CD4-positive, alpha-beta T cell treated with Interleukin-17A for 4 hours (primary cell): ENCODE measurements around the gene EMP1.

Source experiments
- DNase-seq: peaks from one replicate; pipeline ENCODE4 v3.0.0-alpha.2; 2020; ENCODE audit warnings: mixed read lengths

EMP1 gene

DNA sequence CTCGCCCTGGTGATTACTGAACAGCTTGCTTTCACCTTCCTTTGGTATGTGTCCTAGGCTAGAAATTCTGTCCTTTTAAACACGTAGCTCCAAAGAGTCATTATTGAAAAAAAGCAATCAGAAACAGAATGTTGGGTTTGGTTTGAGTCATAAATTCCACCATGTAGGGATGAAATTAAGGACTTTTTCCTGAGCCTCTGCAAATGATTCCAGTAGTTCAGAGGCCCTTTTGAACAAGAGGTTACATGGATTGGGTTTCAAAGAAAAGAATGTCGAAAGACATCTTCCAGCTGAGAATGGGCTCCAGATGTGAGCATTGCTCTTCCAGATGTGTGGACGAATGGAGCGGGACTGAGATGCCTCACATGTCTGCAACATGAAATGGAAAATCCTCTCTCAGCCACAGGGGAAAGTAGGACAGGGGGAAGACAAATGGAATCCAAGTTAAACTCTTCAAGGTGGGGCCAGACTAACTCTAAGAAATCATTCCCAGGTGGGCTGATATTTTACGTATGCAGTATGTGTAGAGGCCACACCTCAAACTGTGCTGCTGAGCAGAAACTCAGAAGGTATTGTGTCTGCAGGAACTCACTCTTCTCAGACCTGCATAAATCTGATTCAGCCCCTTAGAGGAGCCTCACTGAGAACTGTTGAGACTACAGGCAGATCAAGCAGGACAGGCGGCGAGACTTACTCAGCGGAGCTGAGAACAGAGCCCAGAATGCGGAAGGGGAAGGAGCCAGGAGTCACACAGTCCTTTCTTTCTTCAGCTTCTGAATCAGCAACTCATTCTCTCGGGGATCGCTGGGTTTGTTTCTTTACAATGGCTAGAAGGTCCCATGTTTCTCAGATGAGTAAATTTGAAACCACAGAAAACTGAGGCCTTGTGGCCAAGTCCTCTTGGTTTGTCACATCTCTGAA lies 23.3 kb upstream of the EMP1 start:
- DNase-seq = peak; percentile 45

DNA sequence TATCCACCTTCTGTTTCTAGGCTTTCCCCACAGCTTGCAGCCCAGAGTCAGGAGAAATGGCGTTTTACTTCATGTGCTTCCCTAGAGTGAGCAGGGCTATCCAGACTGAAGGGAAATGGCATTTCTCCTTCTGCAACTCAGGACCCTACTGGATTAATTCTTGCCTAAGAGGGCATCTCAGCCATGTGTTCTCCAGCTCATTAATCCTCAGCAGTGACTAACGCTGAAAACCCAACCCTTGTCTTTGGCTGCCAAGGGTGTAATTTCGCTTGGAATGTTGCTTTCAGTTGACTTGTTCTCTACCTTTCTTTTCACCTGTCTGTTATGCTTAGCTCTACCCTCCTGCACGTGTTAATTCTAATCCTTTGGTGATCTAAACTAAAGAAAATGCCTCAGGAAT lies 21.0 kb upstream of the EMP1 start:
- DNase-seq = no peak

DNA sequence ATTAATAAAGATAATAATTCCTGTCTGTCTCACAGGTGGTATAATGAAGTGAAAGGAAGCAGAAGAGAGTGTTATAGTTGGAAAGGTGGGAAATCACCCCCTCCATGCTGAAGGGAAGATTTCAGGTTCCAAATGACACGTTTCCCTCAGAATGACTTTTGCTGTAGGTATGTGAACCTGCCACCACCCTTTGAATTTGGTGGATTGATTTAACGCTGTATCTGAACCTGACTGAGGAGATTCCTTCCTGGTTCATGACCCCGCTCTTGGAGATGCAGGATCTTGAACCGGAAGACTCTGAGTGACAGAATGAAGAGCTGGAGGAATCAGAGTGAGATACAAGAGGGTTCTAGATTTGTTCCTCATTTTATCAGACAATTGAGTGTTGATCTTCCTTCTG lies 20.3 kb upstream of the EMP1 start:
- no peak for DNase-seq

DNA sequence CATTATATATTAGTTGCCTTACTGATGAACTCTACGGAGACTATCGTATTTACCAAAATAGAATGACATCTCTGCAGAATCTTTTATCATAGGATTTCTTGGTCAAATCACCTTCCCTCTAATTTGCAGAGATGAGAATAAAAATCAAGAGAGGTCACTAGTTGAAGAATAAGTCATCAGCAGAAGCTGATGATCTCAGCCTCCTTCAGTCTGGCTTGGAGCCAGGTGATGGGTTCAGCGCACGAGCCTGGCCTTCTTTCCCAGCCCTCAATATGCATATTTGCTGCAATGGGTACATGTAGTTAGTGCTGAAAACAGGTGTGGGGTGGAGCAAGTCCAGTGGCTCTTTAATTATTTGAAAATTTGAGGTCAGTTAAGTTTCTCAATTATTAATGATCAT lies 19.2 kb upstream of the EMP1 start:
- DNase-seq = no peak

DNA sequence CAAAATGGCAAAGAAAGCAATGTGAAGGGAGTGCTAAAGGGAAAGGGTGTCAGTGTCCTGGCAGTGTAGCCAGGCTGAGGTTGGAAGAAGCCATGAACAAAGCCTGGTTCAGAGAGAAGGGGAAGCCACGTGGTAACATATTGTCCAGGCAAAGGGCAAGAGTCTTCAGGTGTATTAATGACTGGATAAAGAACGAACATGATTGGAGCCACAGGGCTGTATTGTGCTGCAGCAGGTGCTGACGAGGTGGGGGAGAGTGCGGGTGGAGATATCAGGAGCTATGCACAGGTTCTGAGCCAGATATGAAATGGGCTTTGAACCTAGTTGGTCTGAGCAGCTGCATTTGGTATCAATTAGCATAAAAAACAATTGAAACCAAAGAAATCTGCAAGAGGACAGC lies 18.6 kb upstream of the EMP1 start:
- DNase-seq = no peak

DNA sequence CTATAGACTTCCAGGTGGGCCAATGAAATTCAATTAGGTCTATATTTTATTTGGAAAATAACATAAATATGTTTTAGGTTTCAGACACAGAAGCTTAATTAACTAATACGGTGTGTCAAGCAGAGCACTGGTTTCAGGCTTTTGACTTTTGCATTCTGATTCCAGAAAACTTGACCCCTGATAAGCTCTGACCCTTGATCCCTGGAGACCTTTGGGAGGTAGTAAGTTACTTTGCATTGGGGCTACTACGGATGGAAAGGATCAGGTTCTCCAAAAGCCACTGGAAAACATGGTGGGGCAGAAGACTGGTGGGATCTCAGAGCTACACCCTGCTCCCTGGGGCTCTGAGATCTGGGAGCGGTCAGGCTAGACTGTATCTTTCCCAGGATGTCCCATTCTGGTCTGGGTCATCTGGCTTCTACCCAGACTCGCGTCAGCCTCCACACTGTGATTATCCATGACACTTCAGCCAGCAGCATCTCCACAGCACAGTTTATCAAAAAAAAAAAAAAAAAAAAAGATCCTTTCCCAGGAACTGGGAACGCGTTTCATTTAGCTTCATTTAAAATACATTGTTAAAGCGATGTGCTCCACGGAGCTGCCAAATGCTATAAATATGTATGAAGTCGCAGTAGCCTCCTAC lies 17.8 kb upstream of the EMP1 start:
- DNase-seq = no peak

DNA sequence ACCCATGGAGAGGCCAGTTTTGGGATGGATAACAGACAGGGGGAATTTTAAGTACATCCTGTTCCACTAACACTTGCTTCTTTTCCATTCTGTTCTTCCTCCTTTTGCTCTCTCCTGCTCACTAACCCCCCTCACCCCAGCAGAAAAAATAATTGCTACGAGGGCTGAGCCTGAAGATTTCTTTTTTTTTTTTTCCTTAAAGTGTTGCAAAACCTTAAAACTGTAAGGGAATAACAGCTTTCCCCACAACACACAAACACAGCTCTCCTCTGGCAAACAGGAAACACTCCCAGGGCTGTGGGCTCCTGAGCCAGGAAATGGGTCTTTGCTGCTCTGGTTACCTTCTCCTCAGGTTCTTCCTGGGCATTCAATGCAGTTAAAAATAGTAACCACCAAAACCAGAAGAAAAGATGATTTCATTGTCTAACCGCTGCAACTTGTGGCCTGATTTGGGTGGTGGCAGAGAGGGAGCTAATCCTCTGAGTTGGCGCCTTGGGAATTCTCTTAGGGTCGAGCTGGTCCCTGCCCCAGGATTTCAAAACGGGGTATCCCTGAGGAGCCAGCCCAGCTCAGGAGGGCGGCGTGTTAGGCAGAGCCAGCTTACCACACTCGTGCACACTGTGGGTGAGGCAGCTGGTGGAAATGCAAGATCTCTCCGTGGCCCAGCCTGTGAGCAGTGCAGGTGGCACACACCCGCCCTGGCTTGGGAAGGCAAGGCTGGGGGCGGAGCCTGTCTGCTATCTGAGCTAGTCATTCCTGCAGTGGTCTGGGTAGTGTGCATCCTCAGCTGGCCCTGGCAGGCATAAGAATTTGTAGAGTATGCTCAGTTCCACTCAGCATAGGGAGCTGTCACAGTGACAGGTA lies 17.1 kb upstream of the EMP1 start:
- DNase-seq = peak; percentile 81

DNA sequence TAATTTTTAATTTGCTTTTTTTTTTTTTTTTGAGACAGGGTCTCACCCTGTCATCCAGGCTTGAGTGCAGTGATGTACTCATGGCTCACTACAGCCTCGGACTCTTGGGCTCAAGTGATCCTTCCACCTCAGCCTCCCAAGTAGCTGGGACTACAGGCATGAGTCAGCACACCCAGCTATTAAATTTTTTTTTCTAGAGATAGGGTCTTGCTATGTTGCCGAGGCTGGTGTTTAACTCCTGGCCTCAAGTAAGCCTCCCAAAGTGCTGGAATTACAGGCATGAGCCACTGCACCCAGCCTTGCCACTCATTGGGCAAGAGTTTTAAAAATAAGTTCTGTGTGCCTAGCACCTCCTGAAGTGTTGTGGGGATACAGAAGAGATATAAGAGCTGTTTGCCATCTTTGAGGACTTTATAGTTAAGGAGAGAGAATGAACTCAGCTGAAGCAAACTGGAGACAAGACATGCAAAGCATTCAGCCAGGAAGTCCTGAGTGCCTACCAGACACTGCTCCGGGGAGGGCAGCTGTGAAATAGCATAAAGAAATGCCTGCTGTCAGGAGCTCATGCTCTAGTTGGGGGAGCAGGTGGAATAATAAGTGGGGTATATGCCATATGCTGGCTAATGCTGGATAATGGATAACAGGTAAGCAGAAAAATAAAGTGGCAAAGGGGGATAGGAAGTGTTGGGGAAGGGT lies 15.0 kb upstream of the EMP1 start:
- no peak for DNase-seq

DNA sequence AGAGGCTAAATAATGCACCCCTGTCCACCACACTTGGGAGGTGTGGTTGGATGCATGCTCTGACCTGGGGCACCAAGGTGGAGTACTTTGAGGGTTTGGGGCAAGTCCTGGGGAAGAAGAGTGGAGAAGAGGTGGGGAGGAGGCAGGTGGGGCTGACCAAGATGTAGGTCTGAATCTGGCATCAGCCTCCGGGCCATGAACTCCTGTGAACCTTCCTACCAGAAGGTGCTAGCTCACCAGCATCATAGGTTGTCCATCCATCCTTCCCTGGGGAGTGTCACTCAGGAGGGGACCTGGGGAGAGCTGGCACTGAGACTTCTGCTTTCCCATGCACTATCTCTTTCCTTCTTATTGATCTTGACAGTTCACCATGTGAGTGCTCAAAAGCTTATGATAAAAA lies 13.6 kb upstream of the EMP1 start:
- DNase-seq = no peak

DNA sequence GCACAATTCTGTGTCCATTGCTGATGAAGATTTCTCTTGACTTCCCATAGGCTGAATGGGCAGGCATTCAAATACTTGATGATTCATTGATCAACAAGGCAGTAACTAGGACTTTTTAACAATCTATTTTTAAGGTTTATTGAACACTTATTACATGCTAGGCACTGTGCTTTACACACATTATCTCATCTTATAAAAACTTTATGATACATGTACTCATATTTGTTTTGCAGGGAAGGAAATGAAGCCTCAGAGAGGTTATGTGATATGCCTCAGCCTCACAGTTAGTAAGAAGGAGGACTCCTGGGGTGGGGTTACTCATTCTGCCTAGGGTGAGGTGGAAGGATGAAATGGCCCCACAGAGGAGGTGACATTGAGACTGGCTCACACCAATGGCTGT lies 12.9 kb upstream of the EMP1 start:
- DNase-seq = no peak

DNA sequence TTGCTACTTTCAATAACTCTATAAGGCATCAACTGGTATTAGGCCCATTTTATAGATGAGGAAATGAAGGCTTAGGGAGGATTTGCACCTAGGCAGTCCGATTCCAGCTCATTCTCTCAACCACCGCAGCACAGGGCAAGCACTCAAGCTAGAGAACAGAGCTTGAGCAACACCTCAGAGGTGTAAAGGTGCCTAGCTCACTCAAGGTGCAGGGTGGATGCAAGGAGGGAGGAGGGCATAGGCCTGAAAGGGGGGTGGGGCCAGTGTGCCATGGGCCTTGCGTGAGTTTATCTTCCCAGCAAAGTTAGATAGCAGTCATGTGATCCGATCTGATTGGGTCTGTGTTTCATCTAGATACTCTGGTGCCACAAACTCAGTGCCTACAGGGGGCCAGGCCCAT lies 10.2 kb upstream of the EMP1 start:
- no peak for DNase-seq

DNA sequence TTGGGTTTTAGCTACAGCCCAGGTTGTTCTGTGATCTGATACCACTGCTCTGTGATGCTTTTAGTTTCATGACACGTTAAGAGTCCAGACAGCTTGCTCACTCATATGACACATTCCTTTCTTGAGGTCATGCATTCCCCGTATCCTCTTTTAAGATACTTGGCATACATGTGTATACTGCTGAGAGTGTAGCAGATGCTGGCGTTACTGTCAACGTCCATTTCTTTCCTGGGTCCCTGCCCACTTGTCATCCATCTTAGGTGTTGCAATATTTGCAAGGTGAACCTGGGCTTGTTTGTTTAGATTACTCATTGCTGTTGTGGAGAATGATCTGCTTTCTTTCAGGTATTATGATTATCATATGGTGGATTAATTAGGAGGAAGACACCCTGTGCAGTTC lies 9.1 kb upstream of the EMP1 start:
- no peak for DNase-seq

DNA sequence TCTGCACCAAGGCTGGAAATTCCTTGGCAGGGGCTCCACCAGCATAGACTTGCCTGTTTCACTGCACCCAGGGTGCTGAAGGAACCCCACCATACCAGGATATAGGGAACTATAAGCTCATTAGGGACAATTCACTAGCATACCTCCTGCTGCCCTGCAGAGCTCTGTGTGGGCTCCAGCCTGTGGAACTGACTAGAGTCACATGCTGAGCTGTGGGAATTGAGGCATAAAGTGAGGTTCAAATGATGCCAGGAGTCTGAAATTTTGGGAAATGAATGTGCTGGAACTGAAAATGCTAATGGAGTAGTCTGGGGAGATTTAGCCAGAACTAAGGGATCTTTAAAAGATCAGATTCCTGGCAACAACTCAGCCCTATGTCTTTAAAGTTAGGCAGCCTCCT lies 7.3 kb upstream of the EMP1 start:
- no peak for DNase-seq

DNA sequence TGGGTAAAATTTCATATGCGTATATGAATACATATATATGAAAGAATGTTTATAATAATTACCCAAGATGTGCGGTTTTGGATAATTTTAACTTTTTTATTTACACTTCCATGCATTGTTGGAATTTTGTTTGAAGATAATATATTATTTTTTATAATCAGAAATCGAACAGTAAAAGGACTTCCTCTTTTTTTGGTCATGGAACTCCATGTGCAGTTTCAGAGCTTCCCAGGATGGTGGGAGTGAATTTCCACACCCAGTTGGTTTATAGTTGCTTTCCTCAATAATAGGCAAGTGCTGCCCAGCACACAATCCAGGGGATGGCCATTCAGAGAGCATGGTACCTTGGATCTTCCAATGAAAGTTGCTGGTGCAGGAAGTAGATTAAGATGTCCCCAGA lies 6.3 kb upstream of the EMP1 start:
- no peak for DNase-seq

DNA sequence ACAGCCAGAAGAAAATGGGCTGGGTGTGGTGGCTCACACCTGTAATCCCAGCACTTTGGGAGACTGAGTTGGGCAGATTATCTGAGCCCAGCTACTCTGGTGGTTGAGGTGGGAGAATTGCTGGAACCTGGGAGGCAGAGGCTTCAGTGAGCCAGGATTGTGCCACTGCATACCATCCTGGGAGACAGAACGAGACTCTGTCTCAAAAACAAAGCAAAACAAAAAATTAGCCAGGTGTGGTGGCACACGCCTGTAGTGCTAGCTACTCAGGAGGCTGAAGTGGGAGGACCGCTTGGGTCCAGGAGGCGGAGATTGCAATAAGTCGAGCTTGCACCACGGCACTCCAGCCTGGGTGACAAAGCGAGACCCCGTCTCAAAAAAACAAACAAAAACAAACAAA lies 3.8 kb upstream of the EMP1 start:
- no peak for DNase-seq

DNA sequence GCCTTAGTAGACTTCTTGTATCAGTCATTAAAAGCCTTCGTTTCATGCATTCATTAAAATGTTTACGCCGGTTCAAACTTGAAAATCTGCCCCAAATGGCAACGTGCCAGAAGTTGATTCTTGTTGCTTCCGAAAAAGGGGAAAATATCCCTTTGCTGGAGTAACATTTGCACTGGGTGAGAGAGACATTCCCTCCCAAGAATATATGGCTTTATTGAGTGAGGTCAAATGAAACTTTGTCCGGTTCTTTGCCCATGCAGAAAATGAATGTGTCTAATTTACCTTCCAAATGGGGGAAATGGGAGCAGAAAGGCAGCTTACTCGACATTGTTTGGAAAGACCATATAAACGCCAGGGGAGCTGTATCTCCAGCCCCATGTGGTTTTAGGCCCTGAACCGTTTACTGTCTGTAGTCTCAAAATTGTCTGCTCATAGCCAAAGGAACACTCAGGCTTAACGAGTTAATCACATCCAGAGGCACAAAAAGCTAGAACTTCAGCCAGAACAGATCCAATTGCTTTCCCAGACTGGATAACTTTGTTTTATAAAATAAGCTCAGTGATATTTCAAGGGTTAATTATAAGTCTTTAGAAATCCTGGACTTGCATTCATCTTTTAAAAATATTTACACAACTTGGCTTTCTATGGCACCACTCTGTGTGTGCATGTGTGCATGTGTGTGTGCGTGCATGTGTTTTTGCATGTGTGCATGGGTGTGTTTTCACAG lies 2.9 kb upstream of the EMP1 start:
- no peak for DNase-seq

DNA sequence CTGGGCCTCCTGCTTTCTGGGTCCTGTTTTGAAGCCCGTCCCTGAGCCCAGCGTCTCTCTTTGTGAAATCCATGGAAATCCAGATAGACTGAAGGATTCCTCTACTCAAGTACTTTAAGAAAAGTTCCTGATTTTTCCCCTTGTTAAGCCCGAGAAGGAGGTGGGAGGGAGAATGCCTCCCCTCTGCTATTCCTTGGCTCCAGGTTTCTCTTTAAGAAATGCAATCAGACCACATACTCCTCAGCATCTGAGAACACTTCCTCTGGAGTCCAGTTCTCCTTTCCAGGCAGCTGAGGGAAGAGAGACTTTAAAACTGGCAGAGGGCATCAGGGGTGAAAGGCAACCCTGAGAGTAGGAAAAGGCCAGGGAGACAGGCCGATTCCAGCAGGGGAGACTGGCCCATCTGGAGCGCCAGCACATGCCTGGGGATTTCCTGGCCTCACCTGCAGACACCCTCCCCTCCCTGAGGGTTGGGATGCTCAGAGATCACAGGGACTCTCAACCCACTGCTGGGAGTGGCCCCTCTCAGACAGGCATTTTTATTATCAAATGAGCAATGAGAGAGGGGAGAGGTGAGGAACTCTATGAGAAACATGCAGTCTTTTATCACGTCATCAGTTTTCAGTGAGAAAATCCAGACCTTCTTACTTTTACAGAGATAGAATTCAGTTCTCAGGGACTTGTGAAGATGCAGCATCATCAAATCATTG lies 2.0 kb upstream of the EMP1 start:
- DNase-seq = no peak

DNA sequence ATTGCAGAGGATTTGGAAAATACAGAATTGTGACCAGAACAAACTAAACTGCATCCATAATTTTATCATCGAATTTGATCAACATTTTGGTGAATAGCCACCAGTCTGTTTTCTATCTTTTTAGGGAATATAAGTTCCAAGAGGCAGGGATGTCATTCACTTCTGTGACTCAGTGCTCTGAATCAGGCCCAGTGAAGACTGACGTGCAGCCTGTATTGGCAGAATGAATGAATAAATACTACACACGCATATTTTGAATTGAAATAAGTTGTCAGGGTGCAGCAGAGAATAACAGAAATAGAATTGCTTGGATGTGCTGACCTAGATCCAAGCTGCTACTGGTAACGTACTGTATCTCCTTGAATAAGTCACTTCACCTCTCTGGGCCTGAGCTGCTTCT lies 1.3 kb upstream of the EMP1 start:
- DNase-seq = no peak

DNA sequence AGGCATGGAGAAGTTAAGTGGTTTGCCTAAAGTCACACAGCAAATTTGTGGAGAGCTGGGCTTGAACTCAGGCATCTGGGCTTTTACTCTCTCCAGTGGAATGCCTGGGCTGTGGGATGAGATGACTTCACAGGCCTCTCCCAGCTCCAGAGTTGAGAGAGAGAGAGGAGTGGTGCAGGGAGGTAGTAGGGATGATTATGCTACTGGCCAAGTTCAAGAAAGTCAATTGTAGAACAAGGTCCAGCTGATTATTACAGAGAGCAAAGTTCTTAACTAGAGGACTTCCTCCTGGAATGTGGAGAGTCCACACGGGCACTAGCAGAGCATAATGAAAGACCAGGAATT lies 769 bp upstream of the EMP1 start:
- no peak for DNase-seq

DNA sequence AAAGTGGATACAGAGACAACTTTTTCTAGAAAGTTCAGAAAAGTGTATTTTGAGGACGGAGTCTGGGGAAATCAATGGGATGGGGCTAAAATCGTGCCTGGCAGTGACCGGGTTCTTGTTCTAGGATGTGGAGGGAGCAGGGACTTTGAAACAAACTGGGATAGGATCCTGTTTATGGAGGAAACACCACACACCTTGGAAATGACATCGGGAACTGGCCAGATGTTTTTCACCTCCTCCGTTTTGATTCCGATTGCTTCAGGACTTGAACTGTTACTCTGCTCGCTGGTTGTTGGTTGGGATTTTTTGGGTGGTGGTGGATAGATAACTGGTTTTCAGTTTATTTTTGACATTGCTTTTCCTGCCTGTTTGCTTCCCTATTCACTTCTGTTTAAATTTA lies 506 bp downstream of the EMP1 start:
- no peak for DNase-seq

DNA sequence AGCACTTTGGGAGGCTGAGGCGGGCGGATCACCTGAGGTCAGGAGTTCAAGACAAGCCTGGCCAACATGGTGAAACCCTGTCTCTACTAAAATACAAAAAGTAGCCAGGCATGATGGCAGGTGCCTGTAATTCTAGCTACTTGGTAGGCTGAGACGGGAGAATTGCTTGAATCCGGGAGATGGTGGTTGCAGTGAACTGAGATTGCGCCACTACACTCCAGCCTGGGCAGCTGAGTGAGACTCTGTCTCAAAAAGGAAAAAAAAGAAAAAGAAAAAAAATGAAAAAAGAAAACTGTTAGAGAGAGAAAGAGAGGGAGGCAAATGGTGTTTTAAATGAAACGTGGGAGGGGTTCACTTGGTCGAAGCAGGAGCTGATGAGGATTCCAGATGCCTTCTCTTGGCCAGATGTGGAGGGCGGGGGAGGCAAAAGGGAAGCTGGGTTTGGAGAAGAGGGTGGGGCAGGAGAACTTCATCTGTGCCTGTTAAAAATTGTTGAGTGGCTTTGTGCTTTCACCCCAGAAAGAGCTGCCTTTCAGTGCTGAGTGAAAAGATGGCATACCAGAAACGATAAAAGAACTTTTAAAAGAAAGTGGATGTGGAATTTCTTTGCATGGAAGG lies 1.1 kb downstream of the EMP1 start:
- no peak for DNase-seq
